HFF-Myc (cell line): ENCODE results near the gene DNAH7.

Source experiments
- DNase-seq: peaks from one replicate; pipeline ENCODE4 v3.0.0-alpha.2; 2011; ENCODE audit warnings: low read depth; ENCODE audit errors: extremely low read depth
- H3K4me3 ChIP-seq: replicated peaks from 2 replicates; pipeline ENCODE4 v1.5.1; 2011; ENCODE audit warnings: low read depth, mild to moderate bottlenecking, control low read depth, low read length
- TF ChIP-seq, protein P1 (sequence below): IDR thresholded peaks from 2 replicates; pipeline ENCODE4 v1.5.1; 2012; ENCODE audit warnings: mild to moderate bottlenecking, low read depth, low read length, control low read depth; ENCODE audit errors: missing control alignments

The DNAH7 gene

DNA sequence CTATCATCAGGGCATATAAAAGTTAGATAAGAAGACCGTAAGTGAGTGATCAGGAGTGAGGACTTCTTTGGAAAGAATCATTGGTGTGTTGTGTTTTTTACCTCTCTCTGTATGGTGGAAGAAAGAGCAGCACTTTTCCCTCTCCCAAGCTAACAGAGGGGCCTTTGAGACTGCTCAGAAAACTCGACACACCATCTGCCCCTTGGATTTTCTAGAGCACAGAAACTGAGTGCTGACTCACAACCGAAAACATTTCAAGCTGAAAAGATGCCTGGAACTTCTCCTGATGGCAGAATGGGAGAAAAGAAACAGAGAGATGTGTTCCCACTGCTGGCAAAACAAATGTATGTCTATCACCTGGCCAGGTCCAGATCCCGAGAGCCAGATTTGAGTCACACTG is 156.6 kb downstream of the DNAH7 start:
- no peak overlapping the region for H3K4me3 ChIP-seq
- DNase-seq, result no peak
- TF ChIP-seq, protein P1, sequence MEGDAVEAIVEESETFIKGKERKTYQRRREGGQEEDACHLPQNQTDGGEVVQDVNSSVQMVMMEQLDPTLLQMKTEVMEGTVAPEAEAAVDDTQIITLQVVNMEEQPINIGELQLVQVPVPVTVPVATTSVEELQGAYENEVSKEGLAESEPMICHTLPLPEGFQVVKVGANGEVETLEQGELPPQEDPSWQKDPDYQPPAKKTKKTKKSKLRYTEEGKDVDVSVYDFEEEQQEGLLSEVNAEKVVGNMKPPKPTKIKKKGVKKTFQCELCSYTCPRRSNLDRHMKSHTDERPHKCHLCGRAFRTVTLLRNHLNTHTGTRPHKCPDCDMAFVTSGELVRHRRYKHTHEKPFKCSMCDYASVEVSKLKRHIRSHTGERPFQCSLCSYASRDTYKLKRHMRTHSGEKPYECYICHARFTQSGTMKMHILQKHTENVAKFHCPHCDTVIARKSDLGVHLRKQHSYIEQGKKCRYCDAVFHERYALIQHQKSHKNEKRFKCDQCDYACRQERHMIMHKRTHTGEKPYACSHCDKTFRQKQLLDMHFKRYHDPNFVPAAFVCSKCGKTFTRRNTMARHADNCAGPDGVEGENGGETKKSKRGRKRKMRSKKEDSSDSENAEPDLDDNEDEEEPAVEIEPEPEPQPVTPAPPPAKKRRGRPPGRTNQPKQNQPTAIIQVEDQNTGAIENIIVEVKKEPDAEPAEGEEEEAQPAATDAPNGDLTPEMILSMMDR, result no peak

DNA sequence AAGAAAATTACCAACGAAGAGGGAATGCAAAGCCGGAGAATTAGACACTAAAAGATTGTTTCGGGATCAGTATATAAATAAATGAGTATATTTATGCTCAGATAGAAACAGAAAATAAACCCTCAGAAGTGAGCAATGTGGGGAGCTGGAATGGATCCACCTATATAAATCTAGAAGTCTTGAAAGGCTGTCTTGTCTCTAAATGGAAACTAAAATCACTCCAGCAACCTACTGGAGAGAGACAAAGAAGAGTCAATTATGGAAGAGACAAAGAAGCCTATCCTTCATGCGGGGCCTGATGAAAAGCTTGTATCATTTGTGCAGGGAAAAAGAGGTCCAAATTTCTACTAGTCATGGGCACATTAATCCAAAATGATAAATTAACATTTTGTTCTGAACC is 158.1 kb downstream of the DNAH7 start:
- DNase-seq, result no peak

DNA sequence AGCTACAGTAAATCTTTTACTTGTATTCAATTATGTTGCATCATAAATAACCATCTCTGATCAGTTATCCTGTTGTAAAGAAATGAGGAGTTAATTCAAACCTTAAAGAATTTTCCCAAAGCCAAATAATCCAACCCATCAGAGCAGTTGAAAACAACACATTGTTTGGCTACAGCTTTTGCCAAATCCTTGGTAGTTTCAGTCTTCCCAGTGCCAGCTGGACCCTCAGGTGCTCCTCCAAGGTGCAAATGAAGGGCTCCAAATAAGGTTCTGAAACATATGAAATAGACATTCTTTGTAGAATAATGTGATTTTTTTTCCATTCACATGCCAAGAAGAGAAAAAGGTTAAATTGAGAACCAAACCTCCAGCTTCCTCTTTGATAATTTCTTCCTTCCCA is 158.7 kb downstream of the DNAH7 start:
- no peak overlapping the region for H3K4me3 ChIP-seq
- TF ChIP-seq, protein P1, result no peak
- no peak for DNase-seq

More for the DNA sequence above, 158.1 kb downstream of the DNAH7 start:
- no peak overlapping the region for H3K4me3 ChIP-seq
- TF ChIP-seq, protein P1, result no peak

DNA sequence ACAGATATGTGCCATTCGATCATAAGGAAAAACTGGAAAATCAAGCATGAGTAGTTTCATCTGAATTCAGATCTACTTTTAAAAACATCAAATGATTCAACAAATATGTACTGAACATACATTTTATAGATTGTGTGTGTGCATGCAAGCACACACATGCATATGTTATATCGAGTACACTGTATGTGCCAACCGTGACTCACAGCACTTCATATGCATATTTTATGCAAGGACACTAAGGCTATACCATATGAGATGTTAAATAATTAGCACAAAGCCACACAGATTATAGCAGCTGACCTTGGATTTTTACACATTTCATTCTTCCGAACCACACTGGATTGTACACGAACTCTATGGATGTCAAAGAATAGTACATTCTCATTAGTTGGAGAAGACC is 161.2 kb downstream of the DNAH7 start:
- TF ChIP-seq, protein P1, result no peak

DNA sequence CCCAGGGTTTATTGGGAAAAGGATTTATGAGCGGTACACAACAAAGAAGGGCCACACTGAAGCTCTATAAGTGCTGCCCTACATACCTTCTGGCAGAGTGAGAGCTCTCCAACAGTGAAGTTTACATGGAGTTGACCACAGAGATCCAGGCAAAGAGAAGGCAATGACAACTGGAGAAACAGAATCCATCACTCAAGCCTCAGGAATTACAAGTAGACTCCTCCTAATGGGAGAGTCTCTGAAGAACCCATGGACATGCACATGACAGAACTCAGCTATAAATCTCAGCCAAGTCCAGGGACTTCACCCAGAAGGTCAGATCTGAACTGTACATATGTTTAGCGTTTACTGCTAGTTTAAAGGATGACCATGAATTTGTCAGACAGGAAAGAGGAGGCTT is 164.7 kb downstream of the DNAH7 start:
- H3K4me3 ChIP-seq, result no peak overlapping the region
- TF ChIP-seq, protein P1, result no peak
- DNase-seq, result peak; percentile 4

More for the DNA sequence above, 161.2 kb downstream of the DNAH7 start:
- H3K4me3 ChIP-seq, result no peak overlapping the region
- DNase-seq, result no peak

- DNase-seq, result no peak
- H3K4me3 ChIP-seq, result no peak overlapping the region
- TF ChIP-seq, protein P1, result no peak
These were observed 165.8 kb downstream of the DNAH7 start for GRCh38 chr2:195902857-195903256.

- no peak overlapping the region for H3K4me3 ChIP-seq
- DNase-seq, result peak; percentile 6
- TF ChIP-seq, protein P1, result no peak
These were observed 169.4 kb downstream of the DNAH7 start for GRCh38 chr2:195899226-195899625.
